Chondrocyte (in vitro differentiated cells): ENCODE results near the gene TTC28. TPM values are rescaled to one million over a fixed set of nuclear protein-coding genes. Genes with fewer than 3 reads are reported as not detected.

Experiments
- DNase-seq: peaks from one replicate; pipeline ENCODE4 v3.0.0; 2021; ENCODE audit warnings: mixed read lengths, low spot score
- H3K27ac Mint-ChIP-seq: one replicate; pipeline ENCODE4 v1.8.0; 2021; ENCODE audit warnings: mild to moderate bottlenecking, moderate library complexity, mixed read lengths; ENCODE audit not compliant: unreplicated experiment
- H3K27me3 Mint-ChIP-seq: 2 replicates; pipeline ENCODE4 v1.8.0; 2021; ENCODE audit warnings: low read depth, mixed read lengths
- H3K36me3 Mint-ChIP-seq: 2 replicates; pipeline ENCODE4 v1.8.0; 2021; ENCODE audit warnings: low read depth, mixed read lengths
- H3K4me1 Mint-ChIP-seq: 2 replicates; pipeline ENCODE4 v1.8.0; 2021; ENCODE audit warnings: low read depth, mild to moderate bottlenecking, mixed read lengths
- H3K4me3 Mint-ChIP-seq: one replicate; pipeline ENCODE4 v1.8.0; 2021; ENCODE audit warnings: mild to moderate bottlenecking, moderate library complexity, mixed read lengths; ENCODE audit not compliant: unreplicated experiment
- H3K9me3 Mint-ChIP-seq: 2 replicates; pipeline ENCODE4 v1.8.0; 2021; ENCODE audit warnings: low read depth, mixed read lengths
- total RNA-seq: library from RNA; stranded (reverse); gene quantifications from 3 replicates; pipeline ENCODE4 v1.2.1, GENCODE V29; 2021
- TF ChIP-seq, protein P1 (sequence below): fragments of 200-600 bp; sonication (generic); IDR thresholded peaks from 2 replicates; pipeline ENCODE4 v1.5.0; 2021; ENCODE audit warnings: antibody characterized with exemption, mild to moderate bottlenecking, moderate library complexity

The TTC28 gene
- total RNA-seq, 1 donor from 2014 or later: 38.3 TPM

DNA sequence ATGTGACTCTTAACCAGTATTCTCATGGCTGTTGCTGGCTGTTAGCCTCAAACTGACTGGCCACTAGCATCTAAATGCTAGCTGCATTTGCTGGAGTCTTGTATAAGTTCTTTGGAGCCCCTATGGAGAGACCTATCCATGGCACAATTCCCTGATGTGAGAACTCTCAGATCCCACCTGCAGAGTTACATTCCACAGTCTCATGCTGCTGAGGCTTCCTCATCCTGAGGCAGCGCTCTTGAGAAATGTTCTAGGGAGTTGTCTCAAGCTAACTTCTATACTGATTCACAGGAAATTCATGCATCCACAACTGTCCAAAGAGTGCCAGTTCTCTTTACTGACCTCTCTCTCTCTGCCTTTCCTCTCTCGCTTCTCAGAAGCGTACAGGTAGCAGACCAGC, 542.6 kb downstream of the TTC28 start:
- Mint-ChIP-seq H3K36me3 (peaks cover 4% of the 10 kb centered on the region), H3K9me3 (no peaks in the 10 kb centered on the region), H3K27ac (no peak overlapping the region), H3K4me1 (peaks cover 42% of the 10 kb centered on the region), H3K4me3 (no peak overlapping the region), H3K27me3 (no peaks in the 10 kb centered on the region)
- DNase-seq: no peak
- TF ChIP-seq, protein P1, sequence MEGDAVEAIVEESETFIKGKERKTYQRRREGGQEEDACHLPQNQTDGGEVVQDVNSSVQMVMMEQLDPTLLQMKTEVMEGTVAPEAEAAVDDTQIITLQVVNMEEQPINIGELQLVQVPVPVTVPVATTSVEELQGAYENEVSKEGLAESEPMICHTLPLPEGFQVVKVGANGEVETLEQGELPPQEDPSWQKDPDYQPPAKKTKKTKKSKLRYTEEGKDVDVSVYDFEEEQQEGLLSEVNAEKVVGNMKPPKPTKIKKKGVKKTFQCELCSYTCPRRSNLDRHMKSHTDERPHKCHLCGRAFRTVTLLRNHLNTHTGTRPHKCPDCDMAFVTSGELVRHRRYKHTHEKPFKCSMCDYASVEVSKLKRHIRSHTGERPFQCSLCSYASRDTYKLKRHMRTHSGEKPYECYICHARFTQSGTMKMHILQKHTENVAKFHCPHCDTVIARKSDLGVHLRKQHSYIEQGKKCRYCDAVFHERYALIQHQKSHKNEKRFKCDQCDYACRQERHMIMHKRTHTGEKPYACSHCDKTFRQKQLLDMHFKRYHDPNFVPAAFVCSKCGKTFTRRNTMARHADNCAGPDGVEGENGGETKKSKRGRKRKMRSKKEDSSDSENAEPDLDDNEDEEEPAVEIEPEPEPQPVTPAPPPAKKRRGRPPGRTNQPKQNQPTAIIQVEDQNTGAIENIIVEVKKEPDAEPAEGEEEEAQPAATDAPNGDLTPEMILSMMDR: no peak

DNA sequence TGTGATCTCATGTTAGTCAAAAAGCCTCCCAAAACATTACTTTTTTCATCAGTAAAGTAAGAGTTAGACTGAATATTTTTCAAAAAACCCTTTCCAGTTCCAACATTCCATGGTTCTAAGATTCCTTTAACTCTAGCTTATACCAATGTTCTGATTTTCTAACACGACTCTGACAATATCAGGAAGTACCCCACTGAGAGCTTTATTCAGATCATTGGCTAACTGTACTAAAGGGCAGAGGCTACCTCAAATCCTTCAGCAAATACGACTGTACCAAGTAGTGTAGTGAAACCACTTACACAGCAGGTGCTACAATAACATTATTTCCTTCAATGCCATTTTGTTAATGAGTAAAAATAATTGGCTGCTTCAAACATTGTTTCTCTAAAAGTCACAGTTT, 547.2 kb downstream of the TTC28 start:
- Mint-ChIP-seq H3K9me3 (no peaks in the 10 kb centered on the region), H3K4me3 (no peak overlapping the region), H3K27me3 (no peaks in the 10 kb centered on the region), H3K4me1 (peaks cover 8% of the 10 kb centered on the region), H3K27ac (no peak overlapping the region), H3K36me3 (peaks cover 4% of the 10 kb centered on the region)
- DNase-seq: no peak
- TF ChIP-seq, protein P1: no peak

DNA sequence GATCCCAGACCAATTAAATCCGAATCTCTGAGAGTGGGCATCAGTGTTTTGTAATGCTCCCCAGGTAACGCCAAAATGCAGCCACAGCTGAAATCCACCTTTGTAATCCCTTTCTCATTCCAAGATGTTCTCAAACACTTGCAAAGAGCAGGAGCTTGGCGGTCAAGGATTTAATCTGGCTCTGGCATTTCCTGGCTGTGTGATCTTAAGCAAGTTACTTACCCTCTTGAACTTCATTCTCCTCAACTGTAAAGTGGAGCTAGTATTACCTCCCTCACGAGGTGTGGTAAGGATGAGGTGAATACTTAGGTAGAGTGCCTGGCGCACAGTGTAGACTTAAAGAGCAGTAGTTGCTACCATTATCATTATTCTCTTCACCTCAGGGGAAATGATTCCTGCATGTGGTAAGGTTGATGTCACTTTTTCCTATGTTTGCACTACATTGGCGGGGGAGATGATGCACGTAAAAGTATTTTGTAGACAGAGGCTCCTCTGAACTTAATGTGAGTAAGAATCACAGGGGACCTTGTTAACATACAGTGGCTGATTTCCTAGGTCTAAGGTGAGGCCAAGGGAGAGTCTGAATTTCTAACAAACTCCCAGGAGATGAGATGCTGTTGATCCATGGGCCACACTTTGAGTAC, 550.2 kb downstream of the TTC28 start:
- no peak for DNase-seq
- Mint-ChIP-seq H3K27me3 (no peaks in the 10 kb centered on the region), H3K27ac (no peak overlapping the region), H3K4me3 (no peak overlapping the region), H3K36me3 (no peaks in the 10 kb centered on the region), H3K9me3 (no peaks in the 10 kb centered on the region), H3K4me1 (peaks cover 10% of the 10 kb centered on the region)
- TF ChIP-seq, protein P1: no peak

DNA sequence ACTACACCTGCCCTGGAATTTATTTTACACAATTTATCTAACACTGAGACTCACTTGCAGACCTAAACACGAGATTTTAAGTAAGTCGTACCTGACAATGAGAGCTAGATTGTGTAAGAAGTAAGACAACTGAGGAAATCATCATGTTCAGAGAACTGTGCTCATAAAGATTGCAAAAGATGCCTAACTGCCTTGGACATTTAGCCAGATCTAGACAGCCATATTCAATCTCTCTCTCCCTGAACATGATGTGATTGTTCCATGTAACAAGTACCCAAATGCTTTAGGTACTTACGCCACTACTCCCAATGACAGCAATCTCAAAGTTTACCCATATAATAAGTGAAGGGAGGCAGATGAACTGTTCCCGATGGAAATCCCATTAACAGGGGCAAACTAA, 550.8 kb downstream of the TTC28 start:
- Mint-ChIP-seq H3K27me3 (no peaks in the 10 kb centered on the region), H3K9me3 (no peaks in the 10 kb centered on the region), H3K4me1 (peaks cover 15% of the 10 kb centered on the region), H3K27ac (no peak overlapping the region), H3K4me3 (no peak overlapping the region), H3K36me3 (peaks cover 2% of the 10 kb centered on the region)
- TF ChIP-seq, protein P1: no peak
- no peak for DNase-seq

DNA sequence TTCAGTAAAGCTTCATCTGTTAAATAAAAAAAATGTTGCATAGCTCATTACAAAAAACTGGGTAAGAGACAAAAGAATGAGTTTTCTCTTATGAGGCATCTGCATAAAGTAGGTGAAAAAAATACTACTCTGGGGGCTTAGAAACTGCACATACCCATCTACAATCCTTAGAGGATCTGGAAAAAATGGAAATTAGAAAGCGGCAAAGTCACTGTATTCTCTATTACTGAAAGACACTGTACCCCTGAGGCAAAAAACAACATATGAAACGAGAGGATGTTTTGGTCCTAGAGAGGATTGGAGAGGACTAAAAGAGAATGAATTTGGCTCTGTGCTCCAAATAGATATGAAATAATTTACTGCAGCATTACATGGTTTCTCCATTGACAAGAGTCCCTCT, 553.8 kb downstream of the TTC28 start:
- no peak for DNase-seq
- no peak overlapping the region for H3K4me3 Mint-ChIP-seq
- no peak overlapping the region for H3K27ac Mint-ChIP-seq
- H3K9me3 Mint-ChIP-seq: no peaks in the 10 kb centered on the region
- peaks cover 13% of the 10 kb centered on the region for H3K4me1 Mint-ChIP-seq
- TF ChIP-seq, protein P1: no peak
- peaks cover 2% of the 10 kb centered on the region for H3K36me3 Mint-ChIP-seq
- no peaks in the 10 kb centered on the region for H3K27me3 Mint-ChIP-seq
